Fibroblast of mammary gland (primary cell): ENCODE data around the gene DNAH6.

Experiments used
- DNase-seq: peaks from one replicate; pipeline ENCODE4 v3.0.0-alpha.2; 2010; ENCODE audit warnings: low read depth
- H3K4me3 ChIP-seq: 2 replicates; pipeline ENCODE4 v1.5.1; 2011; ENCODE audit warnings: low read depth, mild to moderate bottlenecking, low read length, moderate library complexity; ENCODE audit not compliant: control insufficient read depth
- CTCF ChIP-seq: conservative IDR thresholded peaks from 2 replicates; pipeline ENCODE4 v1.5.1; 2011; ENCODE audit warnings: low read depth, low read length, inconsistent platforms; ENCODE audit not compliant: control insufficient read depth, insufficient read depth

Gene DNAH6

GRCh38 chr2:84849271-84849952 is 333.1 kb downstream of the DNAH6 start:
- DNase-seq: no peak

DNA sequence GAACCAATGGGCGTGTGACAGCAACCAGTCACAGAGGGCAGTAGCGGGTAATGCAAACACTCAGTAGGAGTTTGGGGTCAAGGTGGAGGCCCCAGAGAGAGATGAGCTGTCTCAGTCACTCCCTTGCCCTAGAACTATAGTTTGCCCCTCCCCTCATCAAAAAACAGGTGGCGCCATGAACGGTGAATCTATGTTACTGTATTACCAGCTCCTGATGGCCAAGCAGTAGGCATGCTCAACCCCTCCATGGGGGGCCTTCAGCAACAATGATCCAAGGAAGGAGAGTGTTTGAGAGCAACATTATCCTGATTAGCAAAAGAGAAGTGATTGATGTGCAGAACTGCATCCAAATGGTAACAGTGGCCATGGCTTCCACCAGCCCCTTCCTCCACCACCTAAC is 334.2 kb downstream of the DNAH6 start:
- DNase-seq: no peak
- H3K4me3 ChIP-seq: no peak overlapping the region
- no peak for TF ChIP-seq CTCF

More at GRCh38 chr2:84849271-84849952, 333.1 kb downstream of the DNAH6 start:
- no peak overlapping the region for H3K4me3 ChIP-seq
- TF ChIP-seq CTCF: no peak

DNA sequence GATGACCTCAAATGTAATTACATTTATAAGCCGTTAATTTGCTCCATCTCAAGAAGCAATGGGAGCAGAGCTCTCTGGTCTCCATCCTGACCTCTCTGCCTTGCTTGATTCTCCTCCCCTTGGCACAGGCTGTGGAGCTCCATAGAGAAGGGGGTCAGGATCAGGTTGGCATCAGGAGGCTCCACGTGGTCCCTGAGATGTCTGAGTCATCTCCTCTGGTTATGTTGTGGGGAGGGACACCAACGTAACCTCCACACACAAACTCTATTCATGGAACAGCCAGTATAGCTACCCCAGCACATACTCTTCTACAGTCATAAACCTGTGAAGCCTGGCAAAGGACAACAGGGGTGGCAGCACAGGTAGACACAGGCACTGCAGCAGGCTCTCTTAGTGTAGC is 335.6 kb downstream of the DNAH6 start:
- DNase-seq: no peak
- TF ChIP-seq CTCF: no peak
- H3K4me3 ChIP-seq: no peak overlapping the region

- TF ChIP-seq CTCF: no peak
- H3K4me3 ChIP-seq: no peak overlapping the region
- DNase-seq: no peak
Measured at GRCh38 chr2:84854850-84855249, 338.6 kb downstream of the DNAH6 start.

DNA sequence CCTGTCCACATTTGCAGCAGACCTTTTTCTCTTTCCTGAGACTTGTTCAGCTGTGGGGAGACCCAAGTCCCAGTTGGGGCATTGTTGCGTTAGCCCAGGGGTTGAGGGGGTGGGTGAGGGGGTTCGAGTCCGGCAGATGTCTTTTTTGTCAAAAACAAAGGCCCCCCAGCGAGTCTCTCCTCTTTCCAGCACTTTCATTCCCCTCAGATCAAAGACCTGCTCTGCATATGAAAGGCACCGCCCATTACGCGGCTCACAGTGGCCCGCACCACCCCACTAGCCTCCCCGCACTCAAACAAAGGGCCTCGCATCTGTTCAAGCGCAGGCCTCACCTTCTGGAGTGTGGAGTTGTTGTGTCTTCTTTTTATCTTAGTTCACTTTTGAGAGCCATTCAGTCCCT is 339.4 kb downstream of the DNAH6 start:
- TF ChIP-seq CTCF: no peak

DNA sequence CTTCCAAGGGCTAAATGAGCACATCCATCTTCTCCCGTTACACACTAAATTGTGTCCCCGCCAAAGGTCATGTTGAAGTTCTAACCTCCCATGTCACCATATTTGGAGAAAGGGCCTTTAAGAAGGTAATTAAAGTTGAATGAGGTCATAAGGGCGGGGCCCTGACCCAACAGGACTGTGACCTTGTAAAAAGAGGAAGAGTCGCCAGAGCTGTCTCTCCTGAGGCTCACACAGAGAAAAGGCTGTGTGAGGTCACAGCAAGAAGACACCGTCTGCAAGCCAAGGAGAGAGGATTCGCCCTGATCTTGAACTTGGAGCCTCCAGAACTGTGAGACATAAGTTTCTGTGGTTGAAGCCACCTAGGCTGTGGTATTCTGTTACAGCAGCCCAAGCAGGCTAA is 340.5 kb downstream of the DNAH6 start:
- no peak for DNase-seq

More for the DNA sequence above, 339.4 kb downstream of the DNAH6 start:
- DNase-seq: no peak
- H3K4me3 ChIP-seq: no peak overlapping the region

More for the DNA sequence above, 340.5 kb downstream of the DNAH6 start:
- no peak for TF ChIP-seq CTCF
- no peak overlapping the region for H3K4me3 ChIP-seq
